Loucy (cell line): ENCODE results near the gene CCDC187.

Experiments used
- H2AFZ ChIP-seq: fragments of 200-600 bp; sonication (generic); 2 replicates; pipeline ENCODE4 v1.6.0; 2016; ENCODE audit warnings: antibody characterized with exemption, mild to moderate bottlenecking, low read length, moderate library complexity
- H3F3A ChIP-seq: fragments of 200-600 bp; 2 replicates; pipeline ENCODE4 v1.6.0; 2016; ENCODE audit warnings: antibody characterized with exemption, low read depth, mild to moderate bottlenecking
- H3K27me3 ChIP-seq: fragments of 200-600 bp; sonication (generic); 2 replicates; pipeline ENCODE4 v1.6.1; 2014; ENCODE audit warnings: low read length, mild to moderate bottlenecking; ENCODE audit not compliant: insufficient read depth, poor library complexity, severe bottlenecking
- H3K36me3 ChIP-seq: fragments of 200-600 bp; sonication (generic); 2 replicates; pipeline ENCODE4 v1.6.1; 2016; ENCODE audit warnings: low read length; ENCODE audit not compliant: insufficient read depth
- H3K4me1 ChIP-seq: fragments of 200-600 bp; sonication (generic); 2 replicates; pipeline ENCODE4 v1.5.1; 2014; ENCODE audit warnings: low read length, mild to moderate bottlenecking; ENCODE audit not compliant: insufficient read depth, poor library complexity, severe bottlenecking
- H3K4me2 ChIP-seq: fragments of 200-600 bp; sonication (generic); 2 replicates; pipeline ENCODE4 v1.6.0; 2014; ENCODE audit warnings: antibody characterized with exemption, low read length, low read depth, mild to moderate bottlenecking; ENCODE audit not compliant: poor library complexity, severe bottlenecking
- H3K4me3 ChIP-seq: fragments of 200-600 bp; sonication (generic); 2 replicates; pipeline ENCODE4 v1.5.1; 2014; ENCODE audit warnings: low read length, mild to moderate bottlenecking, mixed read lengths; ENCODE audit not compliant: poor library complexity, severe bottlenecking
- H3K79me2 ChIP-seq: fragments of 200-600 bp; sonication (generic); 2 replicates; pipeline ENCODE4 v1.6.1; 2014; ENCODE audit warnings: low read length; ENCODE audit not compliant: insufficient read depth
- H3K9ac ChIP-seq: fragments of 200-600 bp; sonication (generic); 2 replicates; pipeline ENCODE4 v1.6.0; 2014; ENCODE audit warnings: mild to moderate bottlenecking, low read depth, low read length, moderate library complexity; ENCODE audit not compliant: poor library complexity, severe bottlenecking
- H3K9me2 ChIP-seq: fragments of 200-600 bp; sonication (generic); replicated peaks from 2 replicates; pipeline ENCODE4 v1.6.1; 2016; ENCODE audit warnings: low read depth, low read length, mixed read lengths
- H3K9me3 ChIP-seq: fragments of 200-600 bp; sonication (generic); 2 replicates; pipeline ENCODE4 v1.6.1; 2014; ENCODE audit warnings: mild to moderate bottlenecking, antibody characterized with exemption, low read length, low read depth; ENCODE audit not compliant: insufficient read depth
- H4K20me1 ChIP-seq: fragments of 200-600 bp; sonication (generic); 2 replicates; pipeline ENCODE4 v1.6.0; 2014; ENCODE audit warnings: antibody characterized with exemption, low read length, mild to moderate bottlenecking; ENCODE audit not compliant: insufficient read depth, poor library complexity, severe bottlenecking
- CTCF ChIP-seq: fragments of 200-600 bp; sonication (generic); conservative IDR thresholded peaks from 2 replicates; pipeline ENCODE4 v1.5.1; 2014; ENCODE audit warnings: mild to moderate bottlenecking, antibody characterized with exemption, low read length
- EZH2phosphoT487 ChIP-seq: fragments of 200-600 bp; IDR thresholded peaks from 2 replicates; pipeline ENCODE4 v1.6.1; 2018; ENCODE audit warnings: antibody characterized with exemption, mild to moderate bottlenecking, moderate library complexity, borderline replicate concordance

The CCDC187 gene

GRCh38 chr9:136247947-136248637 lies 55.8 kb downstream of the CCDC187 start:
- no peak overlapping the region for H3K4me3 ChIP-seq
- no peaks in the 10 kb centered on the region for H3K27me3 ChIP-seq
- H3K4me2 ChIP-seq = no peak overlapping the region
- H3F3A ChIP-seq = peaks cover 6% of the 10 kb centered on the region; the same call in 1 of the 2 replicates
- H3K9me3 ChIP-seq = no peaks in the 10 kb centered on the region
- H3K36me3 ChIP-seq = no peaks in the 10 kb centered on the region
- TF ChIP-seq EZH2phosphoT487 = no peak
- TF ChIP-seq CTCF = no peak
- H4K20me1 ChIP-seq = peaks cover 20% of the 10 kb centered on the region
- no peak overlapping the region for H2AFZ ChIP-seq
- H3K9ac ChIP-seq = no peak overlapping the region
- peaks cover 24% of the 10 kb centered on the region for H3K4me1 ChIP-seq
- peaks cover 21% of the 10 kb centered on the region for H3K79me2 ChIP-seq
- H3K9me2 ChIP-seq = no peaks in the 10 kb centered on the region

GRCh38 chr9:136247551-136247916 lies 56.4 kb downstream of the CCDC187 start:
- no peaks in the 10 kb centered on the region for H3K27me3 ChIP-seq
- no peaks in the 10 kb centered on the region for H3K9me3 ChIP-seq
- H3K9me2 ChIP-seq = no peaks in the 10 kb centered on the region
- H2AFZ ChIP-seq = no peak overlapping the region
- H3K36me3 ChIP-seq = no peaks in the 10 kb centered on the region
- no peak overlapping the region for H3K4me2 ChIP-seq
- peaks cover 6% of the 10 kb centered on the region; the same call in 1 of the 2 replicates for H3F3A ChIP-seq
- no peak for TF ChIP-seq CTCF
- no peak for TF ChIP-seq EZH2phosphoT487
- no peak overlapping the region for H3K4me3 ChIP-seq
- H4K20me1 ChIP-seq = peaks cover 21% of the 10 kb centered on the region
- no peak overlapping the region for H3K9ac ChIP-seq
- H3K79me2 ChIP-seq = peaks cover 27% of the 10 kb centered on the region
- peaks cover 30% of the 10 kb centered on the region for H3K4me1 ChIP-seq

- Histone ChIP-seq H4K20me1 (peaks cover 21% of the 10 kb centered on the region), H2AFZ (no peak overlapping the region), H3K9me3 (no peaks in the 10 kb centered on the region), H3K4me2 (no peak overlapping the region), H3K9ac (no peak overlapping the region), H3K4me3 (no peak overlapping the region), H3K9me2 (no peaks in the 10 kb centered on the region), H3F3A (peaks cover 6% of the 10 kb centered on the region; the same call in 1 of the 2 replicates), H3K79me2 (peaks cover 32% of the 10 kb centered on the region), H3K4me1 (peaks cover 34% of the 10 kb centered on the region), H3K36me3 (no peaks in the 10 kb centered on the region), H3K27me3 (no peaks in the 10 kb centered on the region)
- TF ChIP-seq EZH2phosphoT487 (no peak), CTCF (no peak)
Observed at GRCh38 chr9:136246849-136247550, 56.9 kb downstream of the CCDC187 start.
